CD4-positive, alpha-beta T cell treated with Interferon alpha-2 for 1 hour (primary cell): ENCODE data around the gene PDZK1IP1.
"Not testable (repeated sequence)": the region's sequence is repeated elsewhere in the genome, so short reads cannot be mapped to it uniquely, and the experiment has no call there.

ENCODE experiments used
- DNase-seq, 2 donors: peaks; one replicate each; pipeline ENCODE4 v3.0.0-alpha.2; 2020 to 2022

PDZK1IP1 gene

GRCh38 chr1:47223921-47224675 lies 34.3 kb upstream of the PDZK1IP1 start:
- no peak for DNase-seq

- DNase-seq: no peak
Measured at GRCh38 chr1:47223174-47223920, 33.5 kb upstream of the PDZK1IP1 start.

- DNase-seq: no peak
Measured at GRCh38 chr1:47222476-47222875, 32.6 kb upstream of the PDZK1IP1 start.

GRCh38 chr1:47219590-47220220 lies 29.9 kb upstream of the PDZK1IP1 start:
- DNase-seq: no peak

DNA sequence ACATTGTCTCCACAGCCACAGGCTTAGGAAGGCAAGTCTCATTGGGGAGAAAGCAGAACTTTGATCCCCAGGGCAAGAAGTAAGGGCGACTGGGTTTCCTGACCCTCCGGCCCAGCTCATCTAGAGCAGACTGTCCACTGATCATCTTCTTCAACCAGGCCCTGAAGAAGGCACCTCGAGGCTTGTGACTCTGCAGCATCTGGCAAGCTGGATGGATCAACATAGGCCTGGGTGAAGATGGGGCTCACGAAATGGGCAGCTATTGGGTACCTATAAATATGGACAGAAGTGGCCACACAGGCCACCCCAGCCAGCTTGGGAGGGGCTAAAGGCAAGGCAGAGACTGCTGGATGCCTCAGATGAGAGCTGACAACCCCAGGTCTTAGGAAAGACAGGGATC lies 29.2 kb upstream of the PDZK1IP1 start:
- no peak for DNase-seq

GRCh38 chr1:47216278-47217059 lies 26.6 kb upstream of the PDZK1IP1 start:
- DNase-seq: no peak

DNA sequence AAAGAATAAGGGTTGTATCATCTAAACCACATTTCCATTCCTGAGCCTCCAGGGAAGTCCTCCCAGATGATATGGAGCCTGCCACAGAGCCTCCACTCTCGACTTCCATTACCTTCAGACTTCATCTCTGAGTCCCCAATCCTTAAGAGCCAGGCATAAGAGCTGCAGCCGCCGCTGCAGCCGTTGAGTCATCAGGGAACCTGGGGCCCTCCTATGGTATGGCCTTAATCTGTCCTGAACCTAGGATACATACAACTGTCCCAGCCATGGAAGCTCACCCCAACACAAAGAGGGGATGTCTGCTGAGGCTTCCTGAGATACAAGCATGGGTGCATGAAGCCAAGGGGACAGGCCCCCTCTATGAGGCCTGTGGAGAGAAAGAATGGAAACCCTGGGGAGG lies 25.9 kb upstream of the PDZK1IP1 start:
- no peak for DNase-seq

DNA sequence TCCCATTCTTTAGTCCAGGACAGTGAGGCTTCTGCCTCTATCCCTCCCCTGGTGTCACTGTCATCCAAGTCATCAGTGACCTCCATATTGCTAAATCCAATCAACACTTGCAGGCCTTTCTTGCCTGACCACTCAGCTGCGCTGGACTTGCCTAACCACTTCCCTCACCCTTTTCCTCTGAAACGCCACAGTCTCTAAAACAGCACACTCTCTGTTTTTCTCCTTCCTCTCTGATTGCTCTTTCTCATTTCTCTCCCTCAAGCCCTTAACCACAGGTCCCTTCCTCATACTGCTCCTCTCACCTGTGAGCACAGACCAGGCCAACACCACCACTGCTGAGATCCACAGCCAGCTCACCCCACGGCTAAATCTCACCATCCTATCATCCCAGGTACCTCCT lies 24.7 kb upstream of the PDZK1IP1 start:
- DNase-seq: no peak

DNA sequence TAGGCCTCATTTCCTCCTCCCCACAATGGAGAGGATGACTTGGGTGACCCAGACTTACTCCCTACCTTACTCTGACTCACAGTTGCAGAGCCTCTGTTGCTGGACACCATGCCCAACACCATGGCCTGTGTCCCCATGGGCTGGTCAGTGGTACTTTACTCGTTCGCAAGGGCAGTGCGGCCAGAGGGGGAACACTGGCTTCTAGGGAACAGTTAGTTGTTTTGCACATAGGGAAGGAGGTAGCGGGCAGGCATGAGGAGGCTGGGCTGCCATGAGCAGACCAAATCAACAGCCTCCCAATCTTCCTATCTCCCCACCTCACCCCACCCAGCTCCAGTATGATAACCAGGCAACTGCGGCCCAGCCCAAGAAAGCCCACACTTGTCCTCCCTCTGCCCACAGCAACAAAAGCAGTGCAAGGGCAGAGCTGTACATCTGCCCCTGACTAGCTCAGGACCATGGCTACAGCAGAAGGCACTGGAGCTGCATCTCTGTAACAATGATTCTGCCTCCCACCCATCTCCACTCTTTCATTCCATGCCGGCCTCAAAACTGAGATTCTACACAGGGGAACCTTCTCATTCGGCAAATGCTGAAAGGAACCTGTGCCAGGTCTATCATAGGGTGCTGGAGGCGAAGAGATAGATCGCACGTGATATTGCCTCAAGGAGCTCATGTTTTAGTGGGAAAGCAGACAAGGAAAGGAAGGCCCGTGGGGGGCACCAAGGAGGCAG lies 23.6 kb upstream of the PDZK1IP1 start:
- DNase-seq: no peak

- no peak for DNase-seq
Measured at GRCh38 chr1:47212636-47213229, 22.9 kb upstream of the PDZK1IP1 start.

GRCh38 chr1:47211796-47212269 lies 22.0 kb upstream of the PDZK1IP1 start:
- DNase-seq: no peak

- no peak for DNase-seq
Measured at GRCh38 chr1:47210666-47211065, 20.8 kb upstream of the PDZK1IP1 start.

- DNase-seq: no peak
Measured at GRCh38 chr1:47209725-47210325, 20.0 kb upstream of the PDZK1IP1 start.

- DNase-seq: no peak
Measured at GRCh38 chr1:47209091-47209490, 19.3 kb upstream of the PDZK1IP1 start.

GRCh38 chr1:47208374-47208850 lies 18.6 kb upstream of the PDZK1IP1 start:
- DNase-seq: no peak

DNA sequence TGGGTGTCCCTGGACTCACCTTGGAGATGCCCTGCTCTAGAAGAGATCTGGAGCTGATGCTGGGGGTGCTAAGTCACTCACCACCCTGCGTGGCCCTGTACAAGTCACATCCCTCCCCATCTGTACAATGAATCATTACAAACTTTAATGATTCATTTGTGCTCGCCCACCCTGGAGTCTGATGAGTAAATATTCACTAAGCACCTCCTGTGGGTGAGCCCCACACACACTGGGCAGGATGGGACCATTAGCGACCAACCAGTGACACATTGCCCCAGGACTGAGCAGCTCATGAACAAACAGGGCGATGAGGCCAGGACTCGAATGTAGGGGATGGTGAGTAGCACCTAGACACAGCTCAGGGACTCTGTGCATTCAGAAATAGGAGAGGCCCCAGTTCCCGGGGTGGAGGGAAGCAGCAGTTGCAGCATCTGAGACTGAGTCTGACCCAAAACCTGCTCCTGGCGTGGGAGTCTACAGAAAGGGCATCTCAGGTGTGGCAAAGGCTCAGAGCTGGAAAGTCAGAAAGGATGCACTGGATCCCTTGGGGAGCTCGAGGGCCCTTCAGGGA lies 18.1 kb upstream of the PDZK1IP1 start:
- no peak for DNase-seq

GRCh38 chr1:47205918-47206317 lies 16.1 kb upstream of the PDZK1IP1 start:
- DNase-seq: no peak

- not testable (repeated sequence) for DNase-seq
Measured at GRCh38 chr1:47203504-47203903, 13.7 kb upstream of the PDZK1IP1 start.

GRCh38 chr1:47201179-47201578 lies 11.3 kb upstream of the PDZK1IP1 start:
- no peak for DNase-seq

DNA sequence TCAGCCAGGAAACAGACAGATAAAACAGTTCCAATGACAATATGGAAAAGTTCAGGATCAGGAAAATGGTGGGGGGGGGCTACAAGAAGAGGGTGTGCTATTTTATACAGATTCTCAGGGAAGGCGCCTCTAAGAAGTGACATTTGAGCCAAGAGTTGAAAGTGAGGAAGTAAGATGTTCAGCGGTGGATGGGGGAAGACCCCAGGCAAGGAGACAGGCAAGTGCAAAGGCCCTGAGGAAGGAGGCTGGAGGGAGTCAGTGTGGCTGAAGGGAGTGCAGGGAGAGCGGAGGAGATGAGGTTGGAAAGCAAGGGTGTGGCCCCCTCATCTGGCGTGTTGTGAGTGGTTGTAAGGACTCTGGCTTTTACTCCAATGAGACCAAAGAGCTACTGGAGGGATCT lies 8.4 kb upstream of the PDZK1IP1 start:
- DNase-seq: no peak

GRCh38 chr1:47196622-47197021 lies 6.8 kb upstream of the PDZK1IP1 start:
- DNase-seq: no peak
